Endothelial cell (in vitro differentiated cells): ENCODE data around the gene TRMT61B. TPM values are rescaled to one million over a fixed set of nuclear protein-coding genes. Genes with fewer than 3 reads are reported as not detected.

Experiments used
- DNase-seq: peaks from one replicate; pipeline ENCODE4 v3.0.0; 2021; ENCODE audit warnings: low spot score
- H3K27ac Mint-ChIP-seq: one replicate; pipeline ENCODE4 v1.8.0; 2021; ENCODE audit warnings: mixed read lengths, inconsistent platforms; ENCODE audit not compliant: unreplicated experiment
- H3K27me3 Mint-ChIP-seq: one replicate; pipeline ENCODE4 v1.8.0; 2021; ENCODE audit warnings: mild to moderate bottlenecking, moderate library complexity, mixed read lengths, inconsistent platforms; ENCODE audit not compliant: unreplicated experiment
- H3K36me3 Mint-ChIP-seq: one replicate; pipeline ENCODE4 v1.8.0; 2021; ENCODE audit warnings: mild to moderate bottlenecking, low read depth, mixed read lengths, inconsistent platforms; ENCODE audit not compliant: unreplicated experiment
- H3K4me1 Mint-ChIP-seq: one replicate; pipeline ENCODE4 v1.8.0; 2021; ENCODE audit warnings: mild to moderate bottlenecking, mixed read lengths, inconsistent platforms; ENCODE audit not compliant: unreplicated experiment
- H3K4me3 Mint-ChIP-seq: one replicate; pipeline ENCODE4 v1.8.0; 2021; ENCODE audit warnings: mild to moderate bottlenecking, mixed read lengths, inconsistent platforms; ENCODE audit not compliant: unreplicated experiment
- H3K9me3 Mint-ChIP-seq: one replicate; pipeline ENCODE4 v1.8.0; 2021; ENCODE audit warnings: mixed read lengths, inconsistent platforms; ENCODE audit not compliant: unreplicated experiment
- CTCF ChIP-seq: fragments of 200-600 bp; sonication (generic); IDR thresholded peaks from one replicate; pipeline ENCODE4 v1.5.0; 2021; ENCODE audit warnings: antibody characterized with exemption; ENCODE audit not compliant: unreplicated experiment
- total RNA-seq: library from RNA; stranded (reverse); fragmentation: NEBNext Ultra II Directional; extraction: Animal tissue kit (Norgen Biotek cat#: 25700); gene quantifications from one replicate; pipeline ENCODE4 v1.2.1, GENCODE V29; 2021; ENCODE audit not compliant: unreplicated experiment

The TRMT61B gene
- total RNA-seq, 1 donor from 2014 or later, result 14.9 TPM

- Mint-ChIP-seq H3K27me3 (no peaks in the 10 kb centered on the region), H3K4me1 (no peaks in the 10 kb centered on the region), H3K36me3 (no peaks in the 10 kb centered on the region), H3K27ac (no peak overlapping the region), H3K9me3 (no peaks in the 10 kb centered on the region), H3K4me3 (no peak overlapping the region)
- no peak for TF ChIP-seq CTCF
- DNase-seq, result no peak
Measured at GRCh38 chr2:28838971-28839370, 31.1 kb downstream of the TRMT61B start.

- Mint-ChIP-seq H3K27ac (no peak overlapping the region), H3K4me1 (no peaks in the 10 kb centered on the region), H3K27me3 (no peaks in the 10 kb centered on the region), H3K9me3 (no peaks in the 10 kb centered on the region), H3K36me3 (no peaks in the 10 kb centered on the region), H3K4me3 (no peak overlapping the region)
- no peak for TF ChIP-seq CTCF
- DNase-seq, result no peak
Measured at GRCh38 chr2:28835781-28836180, 34.3 kb downstream of the TRMT61B start.

GRCh38 chr2:28833740-28834470 is 36.2 kb downstream of the TRMT61B start:
- no peak for DNase-seq
- Mint-ChIP-seq H3K27ac (no peak overlapping the region), H3K9me3 (no peaks in the 10 kb centered on the region), H3K4me1 (no peaks in the 10 kb centered on the region), H3K36me3 (no peaks in the 10 kb centered on the region), H3K27me3 (no peaks in the 10 kb centered on the region), H3K4me3 (no peak overlapping the region)
- no peak for TF ChIP-seq CTCF

GRCh38 chr2:28828382-28828781 is 41.7 kb downstream of the TRMT61B start:
- no peak for DNase-seq
- no peaks in the 10 kb centered on the region for H3K36me3 Mint-ChIP-seq
- H3K4me1 Mint-ChIP-seq, result no peaks in the 10 kb centered on the region
- no peaks in the 10 kb centered on the region for H3K27me3 Mint-ChIP-seq
- TF ChIP-seq CTCF, result no peak
- no peak overlapping the region for H3K27ac Mint-ChIP-seq
- no peak overlapping the region for H3K4me3 Mint-ChIP-seq
- H3K9me3 Mint-ChIP-seq, result no peaks in the 10 kb centered on the region

GRCh38 chr2:28824870-28825269 is 45.2 kb downstream of the TRMT61B start:
- no peak for TF ChIP-seq CTCF
- H3K4me3 Mint-ChIP-seq, result no peak overlapping the region
- H3K4me1 Mint-ChIP-seq, result no peaks in the 10 kb centered on the region
- no peak for DNase-seq
- no peaks in the 10 kb centered on the region for H3K27me3 Mint-ChIP-seq
- no peak overlapping the region for H3K27ac Mint-ChIP-seq
- no peaks in the 10 kb centered on the region for H3K9me3 Mint-ChIP-seq
- no peaks in the 10 kb centered on the region for H3K36me3 Mint-ChIP-seq
